GM21390 (cell line): ENCODE measurements around the gene NEK5.
"Not testable (repeated sequence)": the region's sequence is repeated elsewhere in the genome, so short reads cannot be mapped to it uniquely, and the experiment has no call there.

Source experiments
- ATAC-seq: cut with Tn5 transposase; IDR thresholded peaks from one replicate; pipeline ENCODE4 v1.9.1; 2021; ENCODE audit not compliant: unreplicated experiment

Gene NEK5

DNA sequence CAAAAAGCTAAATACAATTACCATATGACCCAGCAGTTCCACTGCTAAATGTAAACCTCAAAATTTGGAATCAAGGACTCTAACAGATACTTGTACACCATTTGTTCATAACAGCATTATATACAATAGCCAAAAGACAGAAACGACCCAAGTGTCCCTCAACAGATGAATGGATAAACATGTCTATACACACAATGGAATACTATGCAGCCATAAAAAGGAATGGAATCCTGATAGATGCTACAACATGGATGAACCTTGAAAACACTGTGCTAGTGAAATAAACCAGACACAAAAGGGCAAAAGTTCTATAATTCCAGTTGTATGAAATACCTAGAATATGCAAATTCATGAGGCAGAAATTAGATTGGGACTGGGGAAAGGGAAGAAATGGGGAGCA lies 18.4 kb upstream of the NEK5 start:
- no peak for ATAC-seq

GRCh38 chr13:52141299-52141698 lies 12.4 kb upstream of the NEK5 start:
- ATAC-seq = no peak

DNA sequence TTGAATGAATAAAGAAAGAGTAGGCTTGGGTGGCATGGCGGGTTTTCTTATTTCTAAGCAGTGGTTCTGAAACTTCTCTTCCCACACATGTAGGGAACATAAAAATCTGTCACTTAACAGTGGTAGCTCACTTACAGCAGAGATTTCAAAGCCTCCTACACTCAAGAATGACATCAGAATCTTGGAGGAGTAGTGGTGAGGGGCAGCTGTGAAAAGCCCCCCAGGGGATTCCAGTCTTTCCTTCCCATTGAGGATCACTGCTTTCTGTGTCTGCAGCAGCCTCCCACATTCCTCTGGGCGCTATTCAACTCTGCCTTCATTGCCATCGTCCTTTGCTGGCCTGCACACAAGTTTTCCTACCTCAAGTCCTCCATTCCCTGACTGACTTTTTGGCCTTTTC lies 8.6 kb upstream of the NEK5 start:
- ATAC-seq = no peak

GRCh38 chr13:52136763-52137162 lies 7.9 kb upstream of the NEK5 start:
- ATAC-seq = no peak

DNA sequence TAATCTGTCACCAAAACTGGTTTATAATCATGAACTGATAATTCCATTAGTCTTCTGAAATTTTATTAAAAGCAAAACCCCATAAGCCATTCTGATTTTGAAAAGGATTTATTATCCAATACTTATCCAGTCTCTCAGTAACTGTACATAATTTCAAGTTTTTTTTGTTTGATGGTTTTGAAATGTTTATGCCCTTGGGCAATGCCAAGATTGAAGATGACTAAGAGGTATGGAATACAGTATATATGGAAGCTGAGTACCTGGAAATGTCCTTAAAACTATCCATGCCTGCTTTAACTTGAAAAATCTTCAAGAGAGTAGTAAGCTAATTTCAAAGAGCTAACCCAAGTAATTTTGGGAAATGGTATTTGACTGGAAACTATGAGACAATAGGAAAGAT lies 1.8 kb upstream of the NEK5 start:
- ATAC-seq = no peak

DNA sequence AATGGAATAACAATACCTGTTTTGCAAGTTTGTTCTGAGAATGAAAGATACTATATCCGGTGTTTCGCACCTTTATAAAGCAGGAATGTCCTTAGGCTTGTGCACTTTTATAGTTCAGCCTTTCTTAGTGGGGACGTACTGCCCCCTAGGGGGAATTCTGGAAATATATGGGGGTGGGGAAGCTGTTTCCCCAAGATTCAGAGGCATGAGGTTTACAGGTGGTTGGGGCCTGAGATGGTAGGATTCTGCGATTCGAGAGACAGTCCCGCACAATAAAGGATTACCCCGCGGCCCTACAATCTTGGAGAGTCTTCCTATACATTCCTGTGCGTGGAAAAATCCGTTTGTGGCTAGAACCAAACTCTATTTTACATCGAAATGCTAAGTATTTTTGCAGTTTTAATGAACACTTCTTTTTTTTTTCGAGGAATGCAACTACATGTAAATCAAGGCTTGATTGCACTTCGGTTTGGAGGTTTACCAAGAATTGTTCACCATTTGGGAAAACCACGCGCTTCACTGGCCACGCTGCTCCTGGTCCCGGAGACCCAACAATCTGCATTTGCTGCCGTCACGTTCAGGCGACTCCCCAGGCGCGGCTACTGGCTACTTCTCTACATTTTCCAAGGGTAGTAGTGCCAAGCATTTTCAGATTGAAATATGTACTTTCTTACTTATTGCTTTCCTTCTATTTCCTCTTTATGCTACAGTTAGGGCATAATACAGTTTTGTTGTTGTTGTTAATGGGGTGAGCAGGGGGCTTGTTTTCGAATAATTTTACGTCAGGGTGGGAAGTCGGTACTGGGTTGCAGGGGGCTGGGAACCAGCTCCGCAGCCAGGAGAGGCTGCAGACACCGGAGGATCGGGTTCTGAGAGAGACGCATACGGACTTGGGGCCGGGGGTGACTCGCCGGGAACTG lies 830 bp downstream of the NEK5 start:
- no peak for ATAC-seq

DNA sequence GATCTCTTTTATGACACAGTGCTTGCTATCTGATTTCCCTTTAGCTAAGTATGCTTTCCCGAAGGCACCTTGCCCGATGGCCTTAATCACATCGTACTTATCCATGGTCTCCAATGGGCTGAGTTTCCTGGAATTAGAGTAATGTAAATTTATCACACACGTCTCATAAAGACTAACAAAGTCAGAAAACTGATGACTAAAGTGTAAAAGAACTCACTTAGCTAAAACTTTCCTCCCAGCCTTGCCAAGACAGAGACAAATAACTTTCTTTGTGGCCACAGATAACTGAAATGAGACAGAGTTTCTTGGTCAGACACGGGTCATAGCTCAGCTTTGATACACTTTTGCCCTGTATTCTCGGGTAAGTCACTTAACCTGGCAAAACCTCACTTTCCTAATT lies 1.5 kb downstream of the NEK5 start:
- ATAC-seq = no peak

DNA sequence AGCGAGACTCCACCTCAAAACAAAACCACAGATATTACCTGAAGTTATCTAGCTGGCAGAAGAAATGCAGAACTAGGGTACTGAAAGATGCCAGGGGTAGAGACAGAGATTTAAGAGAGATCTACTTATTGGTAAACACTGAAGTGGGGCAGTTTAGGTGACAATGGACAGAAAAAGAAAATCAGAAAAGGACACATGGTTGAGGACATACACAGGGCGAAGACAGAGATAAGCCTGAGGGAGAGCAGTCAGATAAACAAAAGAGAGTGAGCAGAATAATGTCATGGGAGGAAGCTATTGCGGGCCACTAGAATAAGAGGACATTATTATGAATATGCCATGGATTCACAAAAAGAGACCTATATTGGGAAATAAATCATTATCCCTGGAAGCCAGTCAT lies 3.3 kb downstream of the NEK5 start:
- no peak for ATAC-seq

DNA sequence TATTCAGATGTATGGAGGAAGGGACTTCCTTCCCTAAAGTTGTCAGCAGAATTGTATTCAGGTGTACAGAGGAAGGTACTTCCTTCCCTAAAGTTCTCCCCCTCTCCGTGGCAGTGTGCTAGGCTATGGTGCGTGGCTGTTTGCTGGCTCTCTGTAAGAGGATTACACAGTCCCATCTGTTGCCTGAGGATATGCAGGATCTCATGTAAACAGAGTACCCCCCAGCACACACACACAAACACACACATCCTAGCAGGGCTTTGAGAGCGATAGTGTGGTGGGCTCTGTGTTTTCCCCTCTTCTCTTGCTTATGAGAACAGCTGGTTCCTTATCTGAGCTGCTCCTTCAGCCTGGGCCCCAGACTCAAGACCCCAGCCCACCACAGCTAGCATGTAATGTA lies 10.3 kb downstream of the NEK5 start:
- ATAC-seq = no peak

DNA sequence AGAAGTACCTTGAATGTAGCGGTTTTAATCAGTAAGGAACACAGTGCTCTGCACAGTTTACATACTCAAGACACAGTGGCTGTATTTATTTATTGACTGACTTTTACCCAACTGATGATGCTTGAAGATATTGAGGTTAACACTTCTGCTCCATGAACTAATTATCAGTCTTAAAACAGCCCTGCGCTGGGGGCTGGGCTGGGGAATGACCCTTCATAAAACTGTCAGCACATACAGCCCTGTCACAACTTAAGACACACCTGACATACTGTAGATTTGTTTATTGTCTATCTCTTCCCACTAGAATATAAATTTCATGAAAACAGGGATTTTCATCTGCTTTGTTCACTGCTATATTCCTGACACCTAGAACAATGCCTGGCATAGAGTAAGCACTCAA lies 10.8 kb downstream of the NEK5 start:
- no peak for ATAC-seq

GRCh38 chr13:52112591-52112990 lies 16.3 kb downstream of the NEK5 start:
- ATAC-seq = no peak

GRCh38 chr13:52109116-52109670 lies 19.7 kb downstream of the NEK5 start:
- ATAC-seq = no peak

GRCh38 chr13:52105841-52106240 lies 23.0 kb downstream of the NEK5 start:
- ATAC-seq = no peak

DNA sequence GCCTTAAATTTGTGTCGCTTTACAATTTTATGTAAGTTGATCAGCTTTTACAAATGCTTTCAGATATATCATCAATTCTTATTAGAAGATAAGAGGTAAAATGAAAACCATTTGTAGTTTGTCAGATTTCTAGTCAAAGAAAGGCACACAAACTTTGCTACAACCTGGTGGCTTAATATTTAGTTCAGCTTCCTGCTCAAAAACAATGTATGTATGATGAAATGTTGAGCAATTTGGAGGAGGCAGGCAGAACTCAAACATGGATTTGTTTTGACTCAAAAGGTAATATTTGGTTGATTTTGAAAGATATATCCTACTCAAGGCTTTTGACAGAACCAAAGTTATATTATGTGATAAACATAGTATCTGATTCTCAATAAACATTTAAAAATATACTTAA lies 24.2 kb downstream of the NEK5 start:
- ATAC-seq = no peak

- no peak for ATAC-seq
Measured at GRCh38 chr13:52103386-52103785, 25.5 kb downstream of the NEK5 start.

GRCh38 chr13:52102423-52102822 lies 26.4 kb downstream of the NEK5 start:
- ATAC-seq = not testable (repeated sequence)

DNA sequence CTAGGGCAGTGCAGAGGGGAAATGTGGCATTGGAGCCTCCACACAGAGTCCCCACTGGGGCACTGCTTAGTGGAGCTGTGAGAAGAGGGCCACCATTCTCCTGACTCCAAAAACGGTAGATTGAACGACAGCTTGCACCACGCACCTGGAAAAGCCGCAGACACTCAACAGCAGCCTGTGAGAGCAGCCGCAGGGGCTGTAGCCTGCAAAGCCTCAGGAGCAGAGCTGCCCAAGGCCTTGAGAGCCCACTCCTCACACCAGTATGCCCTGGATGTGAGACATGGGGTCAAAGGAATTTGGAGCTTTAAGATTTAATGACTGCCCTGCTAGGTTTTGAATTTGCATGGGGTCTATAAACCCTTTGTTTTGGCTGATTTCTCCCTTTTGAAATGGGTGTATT lies 31.7 kb downstream of the NEK5 start:
- no peak for ATAC-seq

GRCh38 chr13:52096748-52097147 lies 32.1 kb downstream of the NEK5 start:
- ATAC-seq = no peak

GRCh38 chr13:52096062-52096461 lies 32.8 kb downstream of the NEK5 start:
- no peak for ATAC-seq

DNA sequence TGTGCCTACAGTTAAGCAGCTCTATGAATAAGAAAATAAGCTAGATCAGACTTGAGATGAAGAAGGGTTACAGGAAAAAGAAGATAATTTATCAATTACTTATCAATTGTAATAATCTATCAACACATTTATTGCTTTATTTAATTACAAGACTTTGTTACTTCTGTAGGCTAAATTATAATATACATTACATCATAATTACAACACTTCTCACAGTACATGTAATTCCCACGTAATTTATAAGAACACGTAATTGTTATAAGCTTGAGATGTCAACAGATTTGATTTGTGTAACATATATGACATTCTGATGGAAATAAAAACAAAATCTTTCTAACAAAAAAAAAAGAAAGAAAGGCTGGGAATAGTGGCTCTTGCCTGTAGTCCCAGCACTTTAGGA lies 36.8 kb downstream of the NEK5 start:
- ATAC-seq = no peak

DNA sequence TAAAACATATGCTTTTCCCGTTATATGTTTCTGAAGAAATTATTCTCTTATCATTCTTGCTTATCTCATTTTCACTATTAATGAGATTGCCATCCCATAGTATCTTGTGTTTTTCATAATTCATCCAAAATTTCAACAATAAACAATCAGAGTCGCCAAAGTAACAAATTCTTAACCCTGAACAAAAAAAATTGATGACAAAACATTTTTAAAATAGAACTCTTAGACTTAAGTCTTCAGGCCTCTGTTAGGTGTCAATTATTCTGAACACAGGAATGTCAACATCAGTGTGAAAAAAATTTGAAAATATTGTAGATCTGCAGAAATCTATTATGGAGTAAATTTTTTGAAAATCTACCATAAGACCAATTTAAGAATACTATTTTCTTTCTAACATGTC lies 37.4 kb downstream of the NEK5 start:
- ATAC-seq = no peak

GRCh38 chr13:52085421-52085820 lies 43.5 kb downstream of the NEK5 start:
- no peak for ATAC-seq

- not testable (repeated sequence) for ATAC-seq
Measured at GRCh38 chr13:52084981-52085380, 43.9 kb downstream of the NEK5 start.
